HepG2 (cell line): ENCODE results near the gene EEPD1. TPM values are rescaled to one million over a fixed set of nuclear protein-coding genes. Genes with fewer than 3 reads are reported as not detected.

ENCODE experiments used
- BHLHE40 ChIP-seq: IDR thresholded peaks from 2 replicates; pipeline ENCODE4 v1.6.1; 2011; ENCODE audit warnings: low read length, improper control_type of control experiment
- CENPT ChIP-seq: sonication (generic); formaldehyde crosslinking; IDR thresholded peaks from 2 replicates; pipeline ENCODE4 v1.8.0; 2022; ENCODE audit warnings: low read depth, mild to moderate bottlenecking, moderate library complexity, missing genetic modification reagents
- HNF4G ChIP-seq, 2 experiments: sonication (generic) in 1 of 2; formaldehyde crosslinking in 1 of 2; IDR thresholded peaks; 2 replicates each; pipeline versions ENCODE4 v1.4.0 to v1.6.1; 2011 to 2020; ENCODE audit warnings: borderline replicate concordance in 2 of 2, low read depth in 2 of 2, mild to moderate bottlenecking in 2 of 2, low read length in 1 of 2, missing genetic modification reagents in 1 of 2, moderate library complexity in 1 of 2
- HNRNPLL ChIP-seq: fragments of 200-400 bp; formaldehyde crosslinking; IDR thresholded peaks from 2 replicates; pipeline ENCODE4 v1.6.1; 2017; ENCODE audit warnings: mild to moderate bottlenecking, low read depth, low read length; ENCODE audit not compliant: poor library complexity, severe bottlenecking
- KMT2B ChIP-seq: IDR thresholded peaks from 2 replicates; pipeline ENCODE4 v1.6.1; 2016; ENCODE audit warnings: missing genetic modification reagents, missing compliant biosample characterization
- MAFG ChIP-seq: sonication (generic); formaldehyde crosslinking; IDR thresholded peaks from 2 replicates; pipeline ENCODE4 v1.5.1; 2020; ENCODE audit warnings: mild to moderate bottlenecking, missing genetic modification reagents
- PCBP1 ChIP-seq: fragments of 200-400 bp; formaldehyde crosslinking; IDR thresholded peaks from 2 replicates; pipeline ENCODE4 v1.6.1; 2017; ENCODE audit warnings: mild to moderate bottlenecking, low read depth, low read length, borderline replicate concordance
- SNAI1 ChIP-seq: sonication (generic); formaldehyde crosslinking; IDR thresholded peaks from 2 replicates; pipeline ENCODE4 v1.5.0; 2020; ENCODE audit warnings: mild to moderate bottlenecking, missing genetic modification reagents, borderline replicate concordance
- SSRP1 ChIP-seq: IDR thresholded peaks from 2 replicates; pipeline ENCODE4 v1.6.1; 2016; ENCODE audit warnings: control low read depth
- TARDBP ChIP-seq: sonication (generic); formaldehyde crosslinking; IDR thresholded peaks from 2 replicates; pipeline ENCODE4 v1.8.0; 2022; ENCODE audit warnings: mild to moderate bottlenecking, missing genetic modification reagents
- TGIF2 ChIP-seq: IDR thresholded peaks from 2 replicates; pipeline ENCODE4 v1.6.1; 2016; ENCODE audit warnings: control low read depth, missing compliant biosample characterization
- USF2 ChIP-seq, 2 experiments: sonication (generic) in 1 of 2; formaldehyde crosslinking in 1 of 2; IDR thresholded peaks; 2 replicates each; pipeline versions ENCODE4 v1.5.1 to v1.6.1; 2011 to 2020; ENCODE audit warnings: borderline replicate concordance in 1 of 2, low read depth in 1 of 2, low read length in 1 of 2, mild to moderate bottlenecking in 1 of 2, missing genetic modification reagents in 1 of 2, moderate library complexity in 1 of 2
- ZFP36 ChIP-seq: fragments of 150-350 bp; IDR thresholded peaks from 2 replicates; pipeline ENCODE4 v1.6.1; 2018; ENCODE audit warnings: borderline replicate concordance, low read length, low read depth; ENCODE audit not compliant: partially characterized antibody
- ZFP36L2 ChIP-seq: sonication (generic); formaldehyde crosslinking; IDR thresholded peaks from 2 replicates; pipeline ENCODE4 v1.4.0; 2020; ENCODE audit warnings: missing genetic modification reagents
- ZNF33A ChIP-seq: sonication (generic); formaldehyde crosslinking; IDR thresholded peaks from 2 replicates; pipeline ENCODE4 v1.5.1; 2020; ENCODE audit warnings: missing genetic modification reagents, mild to moderate bottlenecking, moderate library complexity, borderline replicate concordance
- ZNF446 ChIP-seq: sonication (generic); formaldehyde crosslinking; IDR thresholded peaks from 2 replicates; pipeline ENCODE4 v1.5.0; 2020; ENCODE audit warnings: mild to moderate bottlenecking, missing genetic modification reagents
- ZNF484 ChIP-seq: sonication (generic); formaldehyde crosslinking; IDR thresholded peaks from 2 replicates; pipeline ENCODE4 v1.5.1; 2020; ENCODE audit warnings: mild to moderate bottlenecking, low read depth, missing genetic modification reagents, borderline replicate concordance
- ZNF772 ChIP-seq: sonication (generic); formaldehyde crosslinking; IDR thresholded peaks from 2 replicates; pipeline ENCODE4 v1.5.0; 2020; ENCODE audit warnings: mild to moderate bottlenecking, missing genetic modification reagents
- ZNF879 ChIP-seq: sonication (generic); formaldehyde crosslinking; IDR thresholded peaks from 2 replicates; pipeline ENCODE4 v1.8.1; 2023; ENCODE audit warnings: missing genetic modification reagents
- polyA plus RNA-seq, 8 experiments: library from polyadenylated mRNA; depleted of rRNA in 3 of 8; stranded (reverse) in 7 of 8; unstranded in 1 of 8; fragments of >200 nt; fragmentation: Illumina TruSeq in 4 of 8; extraction: Trizol in 4 of 8; gene quantifications; 2 replicates each; pipeline versions ENCODE4 v1.2.1 to v1.2.3, GENCODE V29; 2011 to 2016; ENCODE audit warnings: low read depth in 4 of 8, missing spikeins in 1 of 8, mixed read lengths in 1 of 8; ENCODE audit not compliant: insufficient read depth in 1 of 8
- total RNA-seq, 5 experiments: library from RNA; depleted of rRNA; stranded (reverse); fragments of >200 nt; fragmentation: Illumina TruSeq; extraction: Trizol; gene quantifications; 2 replicates each; pipeline ENCODE4 v1.2.3, GENCODE V29; 2016; ENCODE audit warnings: low read depth in 1 of 5
- TF ChIP-seq, protein P1 (sequence below): sonication (generic); formaldehyde crosslinking; IDR thresholded peaks from 2 replicates; pipeline ENCODE4 v1.4.0; 2020; ENCODE audit warnings: mild to moderate bottlenecking, low read depth, missing genetic modification reagents
- TF ChIP-seq, protein P2 (sequence below): sonication (generic); formaldehyde crosslinking; IDR thresholded peaks from 2 replicates; pipeline ENCODE4 v1.8.0; 2022; ENCODE audit warnings: mild to moderate bottlenecking, missing genetic modification reagents; ENCODE audit not compliant: insufficient replicate concordance
- TF ChIP-seq, protein P3 (sequence below): sonication (generic); formaldehyde crosslinking; IDR thresholded peaks from 2 replicates; pipeline ENCODE4 v1.5.0; 2020; ENCODE audit warnings: mild to moderate bottlenecking, missing genetic modification reagents

EEPD1 gene
- total and polyA plus RNA-seq, 2 of the 13 experiments (the other 11 are each of a cell fraction or from before 2014, with no cell fraction given) = 10.1 to 16.4 TPM

GRCh38 chr7:36216063-36216684, 63.1 kb downstream of the EEPD1 start (continued):
- no peak; the same call in 1 of the 2 replicates for TF ChIP-seq TARDBP
- TF ChIP-seq MAFG (CRISPR knock-in tag) = no peak
- TF ChIP-seq USF2 (IDR thresholded peaks at IDR 0.05; ENCODE audit: low read depth, low read length) = no peak
- no peak for TF ChIP-seq USF2 (CRISPR knock-in tag; IDR thresholded peaks at IDR 0.05; ENCODE audit: borderline replicate concordance)
- no peak for TF ChIP-seq ZFP36
- TF ChIP-seq ZNF879 (CRISPR knock-in tag) = no peak
- TF ChIP-seq ZNF446 (CRISPR knock-in tag) = no peak
- no peak for TF ChIP-seq CENPT (CRISPR knock-in tag)
- no peak for TF ChIP-seq BHLHE40
- no peak for TF ChIP-seq ZNF772 (CRISPR knock-in tag)
- no peak for TF ChIP-seq TGIF2
- no peak for TF ChIP-seq HNF4G (IDR thresholded peaks at IDR 0.05; ENCODE audit: borderline replicate concordance, low read depth, low read length)
- no peak for TF ChIP-seq HNF4G (CRISPR knock-in tag; IDR thresholded peaks at IDR 0.05; ENCODE audit: borderline replicate concordance, low read depth)
- TF ChIP-seq PCBP1 = no peak
- no peak for TF ChIP-seq SSRP1 (CRISPR knock-in tag)
- no peak for TF ChIP-seq KMT2B (CRISPR knock-in tag)
- TF ChIP-seq ZNF484 (CRISPR knock-in tag) = no peak
- no peak for TF ChIP-seq ZNF33A (CRISPR knock-in tag)
- TF ChIP-seq, protein P1, sequence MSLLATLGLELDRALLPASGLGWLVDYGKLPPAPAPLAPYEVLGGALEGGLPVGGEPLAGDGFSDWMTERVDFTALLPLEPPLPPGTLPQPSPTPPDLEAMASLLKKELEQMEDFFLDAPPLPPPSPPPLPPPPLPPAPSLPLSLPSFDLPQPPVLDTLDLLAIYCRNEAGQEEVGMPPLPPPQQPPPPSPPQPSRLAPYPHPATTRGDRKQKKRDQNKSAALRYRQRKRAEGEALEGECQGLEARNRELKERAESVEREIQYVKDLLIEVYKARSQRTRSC (CRISPR knock-in tag) = no peak
- no peak for TF ChIP-seq HNRNPLL
- TF ChIP-seq ZFP36L2 (CRISPR knock-in tag) = no peak
- TF ChIP-seq, protein P2, sequence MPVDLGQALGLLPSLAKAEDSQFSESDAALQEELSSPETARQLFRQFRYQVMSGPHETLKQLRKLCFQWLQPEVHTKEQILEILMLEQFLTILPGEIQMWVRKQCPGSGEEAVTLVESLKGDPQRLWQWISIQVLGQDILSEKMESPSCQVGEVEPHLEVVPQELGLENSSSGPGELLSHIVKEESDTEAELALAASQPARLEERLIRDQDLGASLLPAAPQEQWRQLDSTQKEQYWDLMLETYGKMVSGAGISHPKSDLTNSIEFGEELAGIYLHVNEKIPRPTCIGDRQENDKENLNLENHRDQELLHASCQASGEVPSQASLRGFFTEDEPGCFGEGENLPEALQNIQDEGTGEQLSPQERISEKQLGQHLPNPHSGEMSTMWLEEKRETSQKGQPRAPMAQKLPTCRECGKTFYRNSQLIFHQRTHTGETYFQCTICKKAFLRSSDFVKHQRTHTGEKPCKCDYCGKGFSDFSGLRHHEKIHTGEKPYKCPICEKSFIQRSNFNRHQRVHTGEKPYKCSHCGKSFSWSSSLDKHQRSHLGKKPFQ (CRISPR knock-in tag) = no peak
- TF ChIP-seq SNAI1 (CRISPR knock-in tag) = no peak
- TF ChIP-seq, protein P3, sequence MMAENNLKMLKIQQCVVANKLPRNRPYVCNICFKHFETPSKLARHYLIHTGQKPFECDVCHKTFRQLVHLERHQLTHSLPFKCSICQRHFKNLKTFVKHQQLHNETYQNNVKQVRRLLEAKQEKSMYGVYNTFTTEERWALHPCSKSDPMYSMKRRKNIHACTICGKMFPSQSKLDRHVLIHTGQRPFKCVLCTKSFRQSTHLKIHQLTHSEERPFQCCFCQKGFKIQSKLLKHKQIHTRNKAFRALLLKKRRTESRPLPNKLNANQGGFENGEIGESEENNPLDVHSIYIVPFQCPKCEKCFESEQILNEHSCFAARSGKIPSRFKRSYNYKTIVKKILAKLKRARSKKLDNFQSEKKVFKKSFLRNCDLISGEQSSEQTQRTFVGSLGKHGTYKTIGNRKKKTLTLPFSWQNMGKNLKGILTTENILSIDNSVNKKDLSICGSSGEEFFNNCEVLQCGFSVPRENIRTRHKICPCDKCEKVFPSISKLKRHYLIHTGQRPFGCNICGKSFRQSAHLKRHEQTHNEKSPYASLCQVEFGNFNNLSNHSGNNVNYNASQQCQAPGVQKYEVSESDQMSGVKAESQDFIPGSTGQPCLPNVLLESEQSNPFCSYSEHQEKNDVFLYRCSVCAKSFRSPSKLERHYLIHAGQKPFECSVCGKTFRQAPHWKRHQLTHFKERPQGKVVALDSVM (CRISPR knock-in tag) = no peak
